Stimulated activated CD4-positive, alpha-beta T cell treated with anti-CD3 and anti-CD28 coated beads, Interleukin-1b, Interleukin-23, amount 100 ng/mL, for 4 hours (primary cell): ENCODE measurements around the gene VSTM4.

Source experiments
- DNase-seq, 2 donors: peaks; one replicate each; pipeline ENCODE4 v3.0.0-alpha.2; 2020; ENCODE audit warnings: low read depth in 2 of 2

The VSTM4 gene

GRCh38 chr10:49044293-49045193, 70.8 kb downstream of the VSTM4 start:
- DNase-seq, result no peak

- no peak for DNase-seq
Observed at GRCh38 chr10:49040601-49041000, 74.7 kb downstream of the VSTM4 start.

GRCh38 chr10:49039409-49039808, 75.9 kb downstream of the VSTM4 start:
- no peak for DNase-seq

- DNase-seq, result no peak
Observed at GRCh38 chr10:49038711-49039110, 76.6 kb downstream of the VSTM4 start.

GRCh38 chr10:49037187-49037586, 78.1 kb downstream of the VSTM4 start:
- DNase-seq, result no peak

- no peak for DNase-seq
Observed at GRCh38 chr10:49036638-49037037, 78.7 kb downstream of the VSTM4 start.

GRCh38 chr10:49035920-49036319, 79.4 kb downstream of the VSTM4 start:
- no peak for DNase-seq

GRCh38 chr10:49034925-49035324, 80.4 kb downstream of the VSTM4 start:
- DNase-seq, result no peak

GRCh38 chr10:49033939-49034338, 81.4 kb downstream of the VSTM4 start:
- DNase-seq, result no peak

- DNase-seq, result no peak
Observed at GRCh38 chr10:49029666-49030065, 85.7 kb downstream of the VSTM4 start.

GRCh38 chr10:49028639-49029038, 86.7 kb downstream of the VSTM4 start:
- no peak for DNase-seq

- no peak for DNase-seq
Observed at GRCh38 chr10:49025347-49025983, 89.9 kb downstream of the VSTM4 start.

GRCh38 chr10:49024484-49024883, 90.8 kb downstream of the VSTM4 start:
- no peak for DNase-seq

GRCh38 chr10:49023752-49024151, 91.6 kb downstream of the VSTM4 start:
- DNase-seq, result no peak

GRCh38 chr10:49023071-49023470, 92.3 kb downstream of the VSTM4 start:
- no peak for DNase-seq

GRCh38 chr10:49021685-49022084, 93.6 kb downstream of the VSTM4 start:
- DNase-seq, result no peak

GRCh38 chr10:49015700-49016099, 99.6 kb downstream of the VSTM4 start:
- DNase-seq, result no peak

- no peak for DNase-seq
Observed at GRCh38 chr10:49012603-49013002, 102.7 kb downstream of the VSTM4 start.

- DNase-seq, result no peak
Observed at GRCh38 chr10:49011756-49012155, 103.6 kb downstream of the VSTM4 start.

GRCh38 chr10:49010865-49011264, 104.5 kb downstream of the VSTM4 start:
- no peak for DNase-seq

GRCh38 chr10:49010295-49010694, 105.0 kb downstream of the VSTM4 start:
- no peak for DNase-seq

- DNase-seq, result no peak
Observed at GRCh38 chr10:49009199-49009979, 105.9 kb downstream of the VSTM4 start.
